ENCODE measurements around the gene UGDH. TPM values are rescaled to one million over a fixed set of nuclear protein-coding genes. Genes with fewer than 3 reads are reported as not detected.

The UGDH gene
- total and polyA plus RNA-seq, 2 of the 8 experiments (the other 6 are each of a cell fraction or from before 2014, with no cell fraction given) = 32.0 to 128 TPM

- TF ChIP-seq SUZ12 (IDR thresholded peaks at IDR 0.05; ENCODE audit: low read length) = no peak
Measured at GRCh38 chr4:39563346-39563847, 36.2 kb upstream of the UGDH start (continued).

Measured in H1 (cell line).